GM18526 (cell line): ENCODE results near the gene TPST2.

ENCODE experiments used
- POLR2A ChIP-seq: IDR thresholded peaks from 3 replicates; pipeline ENCODE4 v1.6.1; 2011; ENCODE audit not compliant: insufficient read length; ENCODE audit errors: extremely low read depth

Gene TPST2

GRCh38 chr22:26474682-26475081, 115.2 kb downstream of the TPST2 start:
- no peak for TF ChIP-seq POLR2A
